Hepatocyte (in vitro differentiated cells): Measurements from ENCODE around the gene CDC5L. TPM values are rescaled to one million over a fixed set of nuclear protein-coding genes. Genes with fewer than 3 reads are reported as not detected.

ENCODE experiments used
- DNase-seq: peaks from one replicate; pipeline ENCODE4 v3.0.0-alpha.2; 2016; ENCODE audit warnings: low spot score
- H2AFZ ChIP-seq: fragments of 200-600 bp; sonication (generic); 2 replicates; pipeline ENCODE4 v1.6.0; 2016; ENCODE audit warnings: antibody characterized with exemption, mild to moderate bottlenecking
- H3K27ac ChIP-seq: fragments of 200-600 bp; sonication (generic); 2 replicates; pipeline ENCODE4 v1.5.1; 2016; ENCODE audit warnings: mild to moderate bottlenecking
- H3K27me3 ChIP-seq: fragments of 200-600 bp; sonication (generic); 2 replicates; pipeline ENCODE4 v1.6.1; 2016
- H3K36me3 ChIP-seq: fragments of 200-600 bp; sonication (generic); replicated peaks from 2 replicates; pipeline ENCODE4 v1.5.1; 2016; ENCODE audit warnings: low read depth; ENCODE audit not compliant: insufficient read depth
- H3K4me1 ChIP-seq: fragments of 200-600 bp; sonication (generic); 2 replicates; pipeline ENCODE4 v1.5.1; 2016; ENCODE audit warnings: mild to moderate bottlenecking, moderate library complexity; ENCODE audit not compliant: insufficient read depth
- H3K4me2 ChIP-seq: fragments of 200-600 bp; sonication (generic); 2 replicates; pipeline ENCODE4 v1.6.0; 2016
- H3K4me3 ChIP-seq: fragments of 200-600 bp; sonication (generic); 2 replicates; pipeline ENCODE4 v1.5.1; 2016; ENCODE audit warnings: mild to moderate bottlenecking
- H3K79me2 ChIP-seq: fragments of 200-600 bp; sonication (generic); 2 replicates; pipeline ENCODE4 v1.6.0; 2017; ENCODE audit warnings: mild to moderate bottlenecking
- H3K9me2 ChIP-seq: fragments of 200-600 bp; sonication (generic); replicated peaks from 2 replicates; pipeline ENCODE4 v1.6.0; 2017; ENCODE audit warnings: mild to moderate bottlenecking; ENCODE audit not compliant: insufficient read depth
- H3K9me3 ChIP-seq: fragments of 200-600 bp; sonication (generic); 2 replicates; pipeline ENCODE4 v1.5.1; 2016; ENCODE audit warnings: low read depth, mild to moderate bottlenecking
- H4K20me1 ChIP-seq: fragments of 200-600 bp; sonication (generic); 2 replicates; pipeline ENCODE4 v1.6.0; 2016; ENCODE audit warnings: mild to moderate bottlenecking; ENCODE audit not compliant: insufficient read depth, poor library complexity, severe bottlenecking
- CTCF ChIP-seq: fragments of 200-600 bp; sonication (generic); IDR thresholded peaks from 2 replicates; pipeline ENCODE4 v1.5.1; 2016; ENCODE audit warnings: antibody characterized with exemption, mild to moderate bottlenecking; ENCODE audit not compliant: poor library complexity
- EZH2 ChIP-seq: fragments of 200-600 bp; sonication (generic); IDR thresholded peaks from 2 replicates; pipeline ENCODE4 v1.6.1; 2016; ENCODE audit warnings: antibody characterized with exemption, mild to moderate bottlenecking, borderline replicate concordance
- EZH2phosphoT487 ChIP-seq: fragments of 200-600 bp; sonication (generic); IDR thresholded peaks from one replicate; pipeline ENCODE4 v1.6.1; 2018; ENCODE audit warnings: antibody characterized with exemption, mild to moderate bottlenecking, low read depth, moderate library complexity; ENCODE audit not compliant: unreplicated experiment, severe bottlenecking
- WGBS: methylation state at CpG from one replicate; pipeline ENCODE4 v1.1.6; 2016; ENCODE audit warnings: low lambda C conversion rate; ENCODE audit errors: missing lambda C conversion rate; 5-methylcytosine and 5-hydroxymethylcytosine counted together
- polyA plus RNA-seq: library from polyadenylated mRNA; unstranded; fragments of >200 nt; fragmentation: Nextera tagmentation; extraction: Ambion mirVana; gene quantifications from 2 replicates; pipeline ENCODE4 v1.2.1, GENCODE V29; 2016
- total RNA-seq: library from RNA; depleted of rRNA; stranded (reverse); fragments of >200 nt; gene quantifications from 2 replicates; pipeline ENCODE4 v1.2.3, GENCODE V29; 2014

Gene CDC5L
- total and polyA plus RNA-seq, 2 experiments from 2014 or later, result 10.0 to 23.1 TPM

- TF ChIP-seq EZH2phosphoT487 (no peak), EZH2 (no peak), CTCF (no peak)
- Histone ChIP-seq H3K9me3 (no peaks in the 10 kb centered on the region), H3K27me3 (no peaks in the 10 kb centered on the region), H4K20me1 (no peaks in the 10 kb centered on the region), H3K79me2 (no peaks in the 10 kb centered on the region), H3K36me3 (no peaks in the 10 kb centered on the region), H3K4me2 (no peak overlapping the region), H2AFZ (no peak overlapping the region), H3K4me3 (no peak overlapping the region), H3K27ac (peak overlapping the region; percentile 81), H3K4me1 (peaks cover 8% of the 10 kb centered on the region), H3K9me2 (no peaks in the 10 kb centered on the region)
- WGBS, result 84% methylated on average over 6 of the region's 6 CpGs
- no peak for DNase-seq
Measured at GRCh38 chr6:44493593-44493992, 106.1 kb downstream of the CDC5L start.

- no peaks in the 10 kb centered on the region for H3K9me3 ChIP-seq
- peak overlapping the region; percentile 81 for H3K27ac ChIP-seq
- H2AFZ ChIP-seq, result no peak overlapping the region
- H4K20me1 ChIP-seq, result no peaks in the 10 kb centered on the region
- H3K4me3 ChIP-seq, result no peak overlapping the region
- peaks cover 8% of the 10 kb centered on the region for H3K4me1 ChIP-seq
- 72% methylated on average over 7 of the region's 7 CpGs for WGBS
- DNase-seq, result peak; percentile 63
- H3K4me2 ChIP-seq, result no peak overlapping the region
- no peaks in the 10 kb centered on the region for H3K36me3 ChIP-seq
- H3K9me2 ChIP-seq, result no peaks in the 10 kb centered on the region
- TF ChIP-seq EZH2 (no peak), EZH2phosphoT487 (no peak), CTCF (peak; percentile 15)
- H3K79me2 ChIP-seq, result no peaks in the 10 kb centered on the region
- H3K27me3 ChIP-seq, result no peaks in the 10 kb centered on the region
Measured at GRCh38 chr6:44494011-44494501, 106.5 kb downstream of the CDC5L start.

GRCh38 chr6:44495036-44495901, 107.8 kb downstream of the CDC5L start:
- Histone ChIP-seq H3K4me1 (peaks cover 8% of the 10 kb centered on the region), H3K36me3 (no peaks in the 10 kb centered on the region), H3K79me2 (no peaks in the 10 kb centered on the region), H3K9me3 (no peaks in the 10 kb centered on the region), H3K4me3 (no peak overlapping the region), H3K27me3 (no peaks in the 10 kb centered on the region), H3K4me2 (no peak overlapping the region), H3K27ac (no peak overlapping the region), H3K9me2 (no peaks in the 10 kb centered on the region), H2AFZ (no peak overlapping the region), H4K20me1 (no peaks in the 10 kb centered on the region)
- no peak for DNase-seq
- whole genome bisulfite sequencing, result 88% methylated on average over 16 of the region's 16 CpGs
- TF ChIP-seq EZH2 (no peak), CTCF (no peak), EZH2phosphoT487 (no peak)
